Loucy (cell line): ENCODE results near the gene SRRM3.

Experiments used
- CTCF ChIP-seq: fragments of 200-600 bp; sonication (generic); conservative IDR thresholded peaks from 2 replicates; pipeline ENCODE4 v1.5.1; 2014; ENCODE audit warnings: mild to moderate bottlenecking, antibody characterized with exemption, low read length
- EZH2phosphoT487 ChIP-seq: fragments of 200-600 bp; IDR thresholded peaks from 2 replicates; pipeline ENCODE4 v1.6.1; 2018; ENCODE audit warnings: antibody characterized with exemption, mild to moderate bottlenecking, moderate library complexity, borderline replicate concordance

- TF ChIP-seq CTCF = no peak
- no peak for TF ChIP-seq EZH2phosphoT487
These were observed 98.6 kb downstream of the SRRM3 start for GRCh38 chr7:76300166-76300731.
